ENCODE data around the gene RAB41. TPM values are rescaled to one million over a fixed set of nuclear protein-coding genes. Genes with fewer than 3 reads are reported as not detected.

Gene RAB41
- total RNA-seq, 1 experiment from 2014 or later: not detected

- no peak overlapping the region for H2BK5ac ChIP-seq (ENCODE audit: insufficient read length, low read length)
- no peak overlapping the region for H3K4ac ChIP-seq (ENCODE audit: low read depth, low read length)
- no peak overlapping the region for H3K23ac ChIP-seq (ENCODE audit: insufficient read length, low read depth, low read length)
- no peak overlapping the region for H3K27ac Mint-ChIP-seq
- no peak overlapping the region for H3K4me3 Mint-ChIP-seq
- H4K91ac ChIP-seq (ENCODE audit: insufficient read length, low read depth, low read length): no peak overlapping the region
- no peak overlapping the region for H3K14ac ChIP-seq (ENCODE audit: insufficient read depth, low read length)
- no peak overlapping the region for H2BK15ac ChIP-seq (ENCODE audit: low read depth, low read length)
- no peak overlapping the region for H4K8ac ChIP-seq (replicated peaks; ENCODE audit: insufficient read length, low read depth, low read length)
- no peak overlapping the region for H3K9ac ChIP-seq (ENCODE audit: extremely low read depth, insufficient read length, low read length)
- no peaks in the 10 kb centered on the region for H3K27me3 ChIP-seq (ENCODE audit: insufficient read depth, low read length)
- whole genome bisulfite sequencing (ENCODE audit: extremely low coverage, insufficient read length, low lambda C conversion rate): no CpG with 5 or more reads among the region's 3 CpGs
- H3K9me3 ChIP-seq (ENCODE audit: control insufficient read depth, low read depth, low read length): peaks cover 49% of the 10 kb centered on the region
- no peak overlapping the region for H2BK120ac ChIP-seq (ENCODE audit: low read depth, low read length, poor library complexity, severe bottlenecking)
- peaks cover 0 to 2% (median 2%) of the 10 kb centered on the region in 3 experiments; a peak in 1 of 7 replicates for H3K36me3 Mint-ChIP-seq (ENCODE audit: insufficient read depth in 1 of 3, low read depth in 3 of 3)
- H2BK12ac ChIP-seq (ENCODE audit: insufficient read length, low read depth, low read length): no peak overlapping the region
- no peak overlapping the region for H3K4me2 ChIP-seq (ENCODE audit: insufficient read depth, insufficient read length, low read length)
- H2BK20ac ChIP-seq (ENCODE audit: low read depth, low read length, poor library complexity, severe bottlenecking): no peak overlapping the region
- no peaks in the 10 kb centered on the region for H3K79me1 ChIP-seq (ENCODE audit: insufficient read depth, low read depth, low read length, poor library complexity, severe bottlenecking)
- H3K4me1 ChIP-seq (ENCODE audit: insufficient read depth, low read length): no peaks in the 10 kb centered on the region
- H3K56ac ChIP-seq (ENCODE audit: insufficient read length, low read depth, low read length): no peak overlapping the region
- H3K9me3 Mint-ChIP-seq: peaks cover 71 to 85% of the 10 kb centered on the region in 2 experiments
- H3K4me1 Mint-ChIP-seq: peaks cover 9 to 10% of the 10 kb centered on the region in 2 experiments
- H3K79me2 ChIP-seq (ENCODE audit: insufficient read depth, low read length): no peaks in the 10 kb centered on the region
- no peak for TF ChIP-seq CTCF (conservative IDR thresholded peaks at IDR 0.05)
- H3T11ph ChIP-seq (ENCODE audit: low read length): no peak overlapping the region
- H4K20me1 ChIP-seq (ENCODE audit: control insufficient read depth, insufficient read depth, insufficient read length): no peaks in the 10 kb centered on the region
- no peak for DNase-seq
- no peak overlapping the region for H3K18ac ChIP-seq (ENCODE audit: insufficient read length, low read depth, low read length)
- no peak overlapping the region for H2AK5ac ChIP-seq (ENCODE audit: insufficient read length, low read length)
- no peak overlapping the region for H4K5ac ChIP-seq (ENCODE audit: insufficient read length, low read depth, low read length)
- peaks cover 4% of the 10 kb centered on the region for H3K27me3 Mint-ChIP-seq (ENCODE audit: low read depth)
- H3K23me2 ChIP-seq (ENCODE audit: insufficient read length, low read depth, low read length, poor library complexity, severe bottlenecking): no peaks in the 10 kb centered on the region
- H3K27ac ChIP-seq (ENCODE audit: insufficient read length, low read depth, low read length): no peak overlapping the region
- no peak overlapping the region for H2AFZ ChIP-seq (ENCODE audit: low read length)
These were observed 17.2 kb upstream of the RAB41 start for GRCh38 chrX:70264784-70265183.
